ENCODE data around the gene KCNMB4. TPM values are rescaled to one million over a fixed set of nuclear protein-coding genes. Genes with fewer than 3 reads are reported as not detected.

The KCNMB4 gene
- total RNA-seq, 6 experiments from 2014 or later, result 0.16 to 1.1 (median 0.22) TPM

- H3K9me3 Mint-ChIP-seq, result no peaks in the 10 kb centered on the region; the same call in none of the 2 replicates
- H3K27me3 Mint-ChIP-seq (ENCODE audit: insufficient read depth), result no peaks in the 10 kb centered on the region; the same call in 1 of the 2 replicates
- peak; percentile 76 for DNase-seq
- H3K36me3 Mint-ChIP-seq (ENCODE audit: low read depth), result 0 out of 2 replicates have a peak, but pooled peaks cover 4% of the 10 kb centered on the region
- peak overlapping the region; percentile 40; the same call in 1 of the 2 replicates for H3K27ac Mint-ChIP-seq
- peaks cover 12% of the 10 kb centered on the region; the same call in 1 of the 2 replicates for H3K4me1 Mint-ChIP-seq (ENCODE audit: low read depth)
- no peak for TF ChIP-seq CTCF (IDR thresholded peaks at IDR 0.05)
- H3K4me3 Mint-ChIP-seq, result no peak overlapping the region
These were observed 52.0 kb downstream of the KCNMB4 start for GRCh38 chr12:70418101-70418500.

GRCh38 chr12:70422631-70423030, 56.5 kb downstream of the KCNMB4 start:
- TF ChIP-seq CTCF (IDR thresholded peaks at IDR 0.05), result no peak
- DNase-seq, result no peak
- peaks cover 3% of the 10 kb centered on the region for H3K27me3 Mint-ChIP-seq (ENCODE audit: insufficient read depth)
- H3K36me3 Mint-ChIP-seq (ENCODE audit: low read depth), result 0 out of 2 replicates have a peak, but pooled peaks cover 4% of the 10 kb centered on the region
- H3K4me3 Mint-ChIP-seq, result no peak overlapping the region
- peaks cover 18% of the 10 kb centered on the region; the same call in 1 of the 2 replicates for H3K4me1 Mint-ChIP-seq (ENCODE audit: low read depth)
- no peaks in the 10 kb centered on the region; the same call in none of the 2 replicates for H3K9me3 Mint-ChIP-seq
- H3K27ac Mint-ChIP-seq, result no peak overlapping the region

- peaks cover 13% of the 10 kb centered on the region; the same call in 1 of the 2 replicates for H3K4me1 Mint-ChIP-seq (ENCODE audit: low read depth)
- H3K27me3 Mint-ChIP-seq (ENCODE audit: insufficient read depth), result peaks cover 3% of the 10 kb centered on the region; the same call in 1 of the 2 replicates
- no peak for TF ChIP-seq CTCF (IDR thresholded peaks at IDR 0.05)
- H3K4me3 Mint-ChIP-seq, result no peak overlapping the region
- 0 out of 2 replicates have a peak, but pooled peaks cover 4% of the 10 kb centered on the region for H3K36me3 Mint-ChIP-seq (ENCODE audit: low read depth)
- H3K9me3 Mint-ChIP-seq, result no peaks in the 10 kb centered on the region; the same call in 1 of the 2 replicates
- H3K27ac Mint-ChIP-seq, result no peak overlapping the region
- no peak for DNase-seq
These were observed 60.5 kb downstream of the KCNMB4 start for GRCh38 chr12:70426620-70427019.

- Mint-ChIP-seq H3K27me3 (ENCODE audit: insufficient read depth) (peaks cover 3% of the 10 kb centered on the region; the same call in 1 of the 2 replicates), H3K36me3 (ENCODE audit: low read depth) (no peaks in the 10 kb centered on the region), H3K27ac (no peak overlapping the region), H3K9me3 (no peaks in the 10 kb centered on the region), H3K4me3 (no peak overlapping the region), H3K4me1 (ENCODE audit: low read depth) (peaks cover 9% of the 10 kb centered on the region; the same call in 1 of the 2 replicates)
- TF ChIP-seq CTCF (IDR thresholded peaks at IDR 0.05), result no peak
- DNase-seq, result peak; percentile 7
These were observed 61.5 kb downstream of the KCNMB4 start for GRCh38 chr12:70427611-70428010.

- no peaks in the 10 kb centered on the region for H3K36me3 Mint-ChIP-seq (ENCODE audit: low read depth)
- TF ChIP-seq CTCF (IDR thresholded peaks at IDR 0.05), result no peak
- H3K9me3 Mint-ChIP-seq, result no peaks in the 10 kb centered on the region
- H3K4me3 Mint-ChIP-seq, result no peak overlapping the region
- peaks cover 9% of the 10 kb centered on the region; the same call in 1 of the 2 replicates for H3K4me1 Mint-ChIP-seq (ENCODE audit: low read depth)
- no peak overlapping the region for H3K27ac Mint-ChIP-seq
- no peak for DNase-seq
- H3K27me3 Mint-ChIP-seq (ENCODE audit: insufficient read depth), result no peaks in the 10 kb centered on the region
These were observed 64.3 kb downstream of the KCNMB4 start for GRCh38 chr12:70430400-70430799.
